CD4-positive, alpha-beta T cell treated with Interleukin-2 at 100 ng/mL for 4 hours (primary cell): ENCODE data around the gene BICDL2.
A peak's percentile ranks its signal among the peaks of the same experiment; 100 is the strongest.

ENCODE experiments used
- DNase-seq: peaks from one replicate; pipeline ENCODE4 v3.0.0-alpha.2; 2020; ENCODE audit warnings: low spot score

Gene BICDL2

GRCh38 chr16:2985462-2985861 lies 51.3 kb downstream of the BICDL2 start:
- no peak for DNase-seq

- DNase-seq: peak; percentile 72
These were observed 53.0 kb downstream of the BICDL2 start for GRCh38 chr16:2983706-2984136.

GRCh38 chr16:2982402-2982801 lies 54.3 kb downstream of the BICDL2 start:
- no peak for DNase-seq

GRCh38 chr16:2981899-2982250 lies 54.9 kb downstream of the BICDL2 start:
- no peak for DNase-seq

- DNase-seq: no peak
These were observed 55.4 kb downstream of the BICDL2 start for GRCh38 chr16:2981177-2981898.

GRCh38 chr16:2980227-2981176 lies 56.2 kb downstream of the BICDL2 start, which contains the start of gene PKMYT1:
Gene PKMYT1, minus strand, starts transcription at chr16:2980446. Its CDS starts 789 bp downstream, at chr16:2979657.
- peak; percentile 93 for DNase-seq

GRCh38 chr16:2979669-2980226 lies 57.0 kb downstream of the BICDL2 start:
- no peak for DNase-seq
